ENCODE data around the gene MIPOL1.

DNA sequence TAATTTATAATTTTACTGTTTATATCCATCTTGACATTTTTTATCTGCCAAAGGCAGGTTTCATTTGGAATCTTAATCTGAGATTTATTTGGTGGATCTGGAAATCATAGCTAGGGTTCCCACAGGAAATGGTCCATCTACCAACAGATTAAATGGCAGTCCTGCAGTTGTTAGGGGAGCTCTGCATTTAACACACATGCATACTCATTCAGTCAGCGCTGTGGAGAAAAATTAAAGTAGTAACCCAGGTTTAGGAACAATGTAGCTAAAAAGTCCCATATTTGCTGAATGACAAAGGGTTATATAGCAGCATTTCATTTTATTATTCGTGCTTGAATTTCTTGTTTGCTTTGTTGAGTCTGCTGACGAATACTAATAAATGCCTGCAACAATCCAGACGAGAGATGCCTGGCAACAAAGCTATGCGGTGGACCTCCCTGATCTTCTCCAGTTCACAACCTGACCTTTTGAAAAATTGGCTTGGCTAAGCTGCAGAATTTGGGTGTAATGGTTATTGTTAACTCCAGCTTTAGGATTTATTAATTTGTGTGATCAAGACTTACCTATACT lies 59.8 kb downstream of the MIPOL1 start:
- TF ChIP-seq, protein P1, sequence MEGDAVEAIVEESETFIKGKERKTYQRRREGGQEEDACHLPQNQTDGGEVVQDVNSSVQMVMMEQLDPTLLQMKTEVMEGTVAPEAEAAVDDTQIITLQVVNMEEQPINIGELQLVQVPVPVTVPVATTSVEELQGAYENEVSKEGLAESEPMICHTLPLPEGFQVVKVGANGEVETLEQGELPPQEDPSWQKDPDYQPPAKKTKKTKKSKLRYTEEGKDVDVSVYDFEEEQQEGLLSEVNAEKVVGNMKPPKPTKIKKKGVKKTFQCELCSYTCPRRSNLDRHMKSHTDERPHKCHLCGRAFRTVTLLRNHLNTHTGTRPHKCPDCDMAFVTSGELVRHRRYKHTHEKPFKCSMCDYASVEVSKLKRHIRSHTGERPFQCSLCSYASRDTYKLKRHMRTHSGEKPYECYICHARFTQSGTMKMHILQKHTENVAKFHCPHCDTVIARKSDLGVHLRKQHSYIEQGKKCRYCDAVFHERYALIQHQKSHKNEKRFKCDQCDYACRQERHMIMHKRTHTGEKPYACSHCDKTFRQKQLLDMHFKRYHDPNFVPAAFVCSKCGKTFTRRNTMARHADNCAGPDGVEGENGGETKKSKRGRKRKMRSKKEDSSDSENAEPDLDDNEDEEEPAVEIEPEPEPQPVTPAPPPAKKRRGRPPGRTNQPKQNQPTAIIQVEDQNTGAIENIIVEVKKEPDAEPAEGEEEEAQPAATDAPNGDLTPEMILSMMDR (IDR thresholded peaks at IDR 0.05): no peak
- TF ChIP-seq EP300 (IDR thresholded peaks at IDR 0.05): no peak
- no peak for TF ChIP-seq POLR2A (IDR thresholded peaks at IDR 0.05)

Measured in ovary (tissue), 3 donors.